HEK293T (cell line): ENCODE measurements around the gene PLTP.

Experiments
- ARNT ChIP-seq: fragments of 450-650 bp; IDR thresholded peaks from 2 replicates; pipeline ENCODE4 v1.6.1; 2017; ENCODE audit warnings: mild to moderate bottlenecking
- BHLHE40 ChIP-seq: fragments of 450-650 bp; IDR thresholded peaks from 2 replicates; pipeline ENCODE4 v1.6.1; 2016; ENCODE audit warnings: mild to moderate bottlenecking, moderate library complexity, borderline replicate concordance
- FOXA1 ChIP-seq: fragments of 450-650 bp; IDR thresholded peaks from 2 replicates; pipeline ENCODE4 v1.6.1; 2016; ENCODE audit warnings: mild to moderate bottlenecking
- L3MBTL2 ChIP-seq: fragments of 450-650 bp; conservative IDR thresholded peaks from 2 replicates; pipeline ENCODE4 v1.6.1; 2016; ENCODE audit warnings: mild to moderate bottlenecking
- SP1 ChIP-seq: fragments of 450-650 bp; IDR thresholded peaks from 2 replicates; pipeline ENCODE4 v1.6.1; 2017
- SUZ12 ChIP-seq: fragments of 450-650 bp; IDR thresholded peaks from 2 replicates; pipeline ENCODE4 v1.6.1; 2016; ENCODE audit warnings: mild to moderate bottlenecking
- TARDBP ChIP-seq: fragments of 450-650 bp; IDR thresholded peaks from 2 replicates; pipeline ENCODE4 v1.6.1; 2016
- ZNF384 ChIP-seq: fragments of 450-650 bp; IDR thresholded peaks from 2 replicates; pipeline ENCODE4 v1.6.1; 2016
- TF ChIP-seq, protein P1 (sequence below): fragments of 450-650 bp; IDR thresholded peaks from 2 replicates; pipeline ENCODE4 v1.6.1; 2016

DNA sequence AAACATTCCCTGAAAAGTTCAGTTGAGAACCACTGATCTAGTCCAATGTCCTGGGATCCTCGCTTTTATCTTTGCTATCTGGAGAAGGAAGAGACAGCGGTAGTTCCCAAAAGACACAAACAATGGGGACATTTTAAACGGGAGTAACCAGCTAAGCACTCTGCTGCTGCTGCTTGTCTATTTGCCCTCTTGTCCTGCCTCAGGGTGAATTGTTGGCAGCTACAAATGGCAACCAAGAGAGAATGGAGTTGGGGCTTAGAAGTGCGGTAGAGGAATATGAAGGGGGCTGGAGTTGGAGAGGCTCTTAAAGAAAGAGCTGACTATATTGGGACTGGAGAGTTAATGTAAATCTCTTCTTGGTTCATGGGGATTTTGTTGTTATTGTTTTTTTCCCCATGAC lies 37.4 kb downstream of the PLTP start:
- TF ChIP-seq SUZ12 (no peak), ZNF384 (no peak), FOXA1 (no peak), BHLHE40 (no peak), ARNT (no peak), SP1 (no peak), L3MBTL2 (no peak), TARDBP (no peak)
- TF ChIP-seq, protein P1, sequence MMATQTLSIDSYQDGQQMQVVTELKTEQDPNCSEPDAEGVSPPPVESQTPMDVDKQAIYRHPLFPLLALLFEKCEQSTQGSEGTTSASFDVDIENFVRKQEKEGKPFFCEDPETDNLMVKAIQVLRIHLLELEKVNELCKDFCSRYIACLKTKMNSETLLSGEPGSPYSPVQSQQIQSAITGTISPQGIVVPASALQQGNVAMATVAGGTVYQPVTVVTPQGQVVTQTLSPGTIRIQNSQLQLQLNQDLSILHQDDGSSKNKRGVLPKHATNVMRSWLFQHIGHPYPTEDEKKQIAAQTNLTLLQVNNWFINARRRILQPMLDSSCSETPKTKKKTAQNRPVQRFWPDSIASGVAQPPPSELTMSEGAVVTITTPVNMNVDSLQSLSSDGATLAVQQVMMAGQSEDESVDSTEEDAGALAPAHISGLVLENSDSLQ, result no peak
